HG03139 (cell line): Measurements from ENCODE around the gene OTOA.
"Not testable (repeated sequence)": the region's sequence is repeated elsewhere in the genome, so short reads cannot be mapped to it uniquely, and the experiment has no call there.

ENCODE experiments used
- ATAC-seq: cut with Tn5 transposase; IDR thresholded peaks from one replicate; pipeline ENCODE4 v1.9.1; 2021; ENCODE audit not compliant: unreplicated experiment

OTOA gene

GRCh38 chr16:21639493-21639892, 24.3 kb upstream of the OTOA start:
- no peak for ATAC-seq

DNA sequence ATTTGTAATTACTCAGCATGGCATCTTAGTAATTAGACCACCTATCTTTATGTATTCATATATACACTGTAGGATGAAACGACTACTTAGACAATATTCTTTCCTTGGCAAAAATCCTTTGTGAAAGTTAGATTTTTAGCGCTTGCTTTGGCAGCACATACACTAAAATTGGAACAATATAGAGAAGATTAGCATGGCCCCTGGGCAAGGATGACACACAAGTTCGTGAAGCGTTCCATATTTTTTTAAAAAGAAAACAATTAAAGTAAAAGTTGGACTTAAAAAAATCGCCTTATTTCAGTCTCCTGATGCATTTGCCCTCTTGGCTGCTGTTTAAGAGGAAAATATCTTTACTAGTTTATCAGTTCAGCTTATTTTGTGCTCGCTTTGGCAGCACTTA, 21.9 kb upstream of the OTOA start:
- ATAC-seq: no peak

DNA sequence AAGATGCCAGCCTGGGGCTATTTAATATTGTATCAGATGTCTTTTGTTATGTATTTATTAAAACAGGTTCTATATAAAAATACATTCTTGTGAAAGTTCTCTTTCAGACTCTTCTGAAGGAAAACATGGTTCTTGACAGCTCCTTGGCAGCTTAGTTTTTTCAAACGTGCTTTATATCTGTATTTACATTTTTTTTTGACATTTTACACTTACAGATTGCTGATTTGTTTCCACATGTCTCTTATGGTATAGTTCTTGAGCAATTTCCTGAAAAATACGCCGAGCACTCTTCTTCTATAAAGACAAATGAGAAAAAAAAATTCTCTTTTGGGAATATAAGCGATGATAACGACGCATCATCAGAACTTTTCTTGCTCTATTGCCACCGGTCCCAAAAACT, 20.9 kb upstream of the OTOA start:
- no peak for ATAC-seq

- no peak for ATAC-seq
These were observed 20.0 kb upstream of the OTOA start for GRCh38 chr16:21643785-21644184.

DNA sequence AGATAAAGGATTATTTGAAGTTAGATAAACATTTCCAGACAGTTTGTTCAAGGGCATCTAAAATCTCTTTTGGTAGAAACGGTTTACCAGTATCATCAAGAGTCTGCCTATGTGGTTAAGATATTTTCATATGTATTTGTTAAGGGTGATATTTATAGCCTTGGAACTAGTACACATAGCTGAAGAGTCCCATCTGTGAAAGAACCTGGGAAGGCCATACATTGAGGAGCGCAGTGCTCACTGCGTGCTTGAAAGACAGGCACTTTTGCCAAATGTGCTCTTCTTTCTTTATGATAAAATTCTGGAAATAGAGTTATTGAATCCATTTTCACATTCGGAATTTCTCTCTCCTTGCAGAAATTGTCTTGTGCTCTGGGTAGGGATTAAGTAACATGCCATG, 19.1 kb upstream of the OTOA start:
- no peak for ATAC-seq

DNA sequence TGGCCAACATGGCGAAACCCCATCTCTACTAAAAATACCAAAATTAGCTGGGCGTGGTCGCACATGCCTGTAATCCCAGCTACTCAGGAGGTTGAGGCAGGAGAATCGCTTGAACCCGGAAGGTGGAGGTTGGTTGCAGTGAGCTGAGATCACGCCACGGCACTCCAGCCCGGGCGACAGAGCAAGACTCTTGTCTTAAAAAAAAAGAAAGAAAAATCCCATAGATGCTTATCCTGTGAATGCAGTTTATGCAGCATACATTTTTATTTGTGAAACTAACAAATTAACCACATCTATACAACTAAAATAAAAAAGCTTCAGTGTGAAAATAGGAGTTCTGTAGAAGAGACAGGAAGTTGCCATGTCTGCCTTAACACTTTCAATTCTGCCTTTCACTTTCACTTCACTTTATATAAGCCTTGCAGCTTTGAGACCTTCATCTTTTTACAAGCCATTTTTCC, 18.5 kb upstream of the OTOA start:
- no peak for ATAC-seq

DNA sequence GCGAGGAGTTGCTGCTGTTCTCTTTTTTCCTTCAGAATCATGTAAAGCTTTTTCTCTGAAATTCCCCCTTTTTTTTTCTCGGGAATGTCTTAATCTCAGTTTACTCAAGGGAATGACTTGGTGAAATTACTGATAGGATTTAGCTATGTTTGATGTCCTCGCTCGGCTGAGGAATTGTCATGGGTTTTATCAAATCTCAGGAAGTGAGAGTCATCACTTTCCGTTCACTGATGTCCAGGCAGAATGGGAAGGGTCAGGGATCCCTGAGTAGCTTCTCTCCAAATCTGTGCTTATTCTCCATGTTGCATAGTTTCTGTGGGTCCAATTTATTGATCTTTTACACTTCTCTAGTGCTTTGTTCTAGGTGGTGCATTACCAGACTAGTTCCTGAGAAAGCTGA, 17.7 kb upstream of the OTOA start:
- ATAC-seq: no peak

- peak; percentile 85 for ATAC-seq
These were observed 16.8 kb upstream of the OTOA start for GRCh38 chr16:21646721-21647561.

DNA sequence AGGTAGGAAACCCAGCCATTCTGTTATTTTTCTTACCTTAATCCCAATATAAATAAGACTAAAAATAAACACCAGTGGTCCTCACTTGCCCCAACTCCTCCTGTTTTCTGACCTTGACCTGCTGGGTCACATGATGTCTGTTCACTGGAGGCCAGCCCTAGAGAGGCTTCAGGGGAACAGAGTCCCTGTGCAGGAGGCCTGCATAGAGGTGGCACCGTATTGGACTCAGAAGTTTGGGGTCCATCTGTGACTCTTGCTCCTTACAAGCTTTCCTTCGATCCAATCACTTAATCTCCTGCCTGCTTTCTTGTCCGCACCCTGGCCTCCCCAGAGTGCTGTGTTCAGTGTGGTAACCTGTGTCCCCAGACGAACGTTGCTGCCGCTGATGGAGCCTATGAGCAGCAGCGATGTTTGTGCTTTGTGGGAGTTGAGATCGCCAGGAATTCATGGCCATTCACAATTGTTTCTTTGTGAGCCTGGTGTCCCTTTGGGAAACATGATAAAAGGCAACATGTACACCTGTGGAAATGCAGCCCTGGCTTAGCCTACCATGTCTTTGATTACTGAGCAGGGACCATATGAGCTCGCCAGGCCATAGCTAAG, 16.1 kb upstream of the OTOA start:
- no peak for ATAC-seq

DNA sequence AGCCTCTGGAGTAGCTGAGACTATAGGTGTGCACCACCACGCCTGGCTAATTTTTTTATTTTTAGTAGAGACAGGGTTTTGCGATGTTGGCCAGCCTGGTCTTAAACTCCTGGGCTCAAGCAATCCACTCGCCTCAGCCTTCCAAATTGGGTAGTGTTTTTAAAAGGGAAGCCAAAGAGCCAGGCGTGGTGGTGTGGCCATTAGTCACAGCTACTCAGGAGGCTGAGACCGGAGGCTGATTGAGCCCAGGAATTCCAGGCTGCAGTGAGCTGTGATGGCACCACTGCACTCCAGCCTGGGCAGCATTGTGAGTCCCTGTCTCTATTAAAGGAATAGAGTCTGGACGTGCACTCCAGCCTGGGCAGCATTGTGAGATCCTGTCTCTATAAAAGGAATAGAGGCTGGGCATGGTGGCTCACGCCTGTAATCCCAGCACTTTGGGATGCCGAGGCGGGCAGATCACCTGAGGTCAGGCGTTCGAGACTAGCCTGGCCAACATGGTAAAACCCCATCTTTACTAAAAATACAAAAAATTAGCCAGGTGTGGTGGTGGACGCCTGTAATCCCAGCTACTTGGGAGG, 13.9 kb upstream of the OTOA start:
- not testable (repeated sequence) for ATAC-seq

GRCh38 chr16:21650521-21650920, 13.2 kb upstream of the OTOA start:
- ATAC-seq: no peak

DNA sequence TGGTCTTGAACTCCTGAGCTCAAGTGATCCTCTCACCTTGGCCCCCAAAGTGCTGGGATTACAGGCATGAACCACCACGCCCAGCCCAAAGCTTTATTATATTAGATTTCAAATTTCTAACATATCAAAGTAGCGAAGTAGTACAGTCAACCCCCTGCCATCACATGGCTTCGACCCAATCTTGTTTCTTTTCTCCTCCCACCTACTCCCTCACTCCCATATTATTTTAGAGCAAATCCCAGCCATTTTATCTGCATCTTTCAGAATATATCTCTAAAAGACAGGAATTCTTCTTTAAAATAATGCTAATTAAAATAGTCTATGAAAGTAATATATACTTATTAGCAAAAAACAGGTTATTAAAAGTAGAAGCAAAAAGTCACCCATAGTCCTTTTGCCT, 12.3 kb upstream of the OTOA start:
- ATAC-seq: no peak

DNA sequence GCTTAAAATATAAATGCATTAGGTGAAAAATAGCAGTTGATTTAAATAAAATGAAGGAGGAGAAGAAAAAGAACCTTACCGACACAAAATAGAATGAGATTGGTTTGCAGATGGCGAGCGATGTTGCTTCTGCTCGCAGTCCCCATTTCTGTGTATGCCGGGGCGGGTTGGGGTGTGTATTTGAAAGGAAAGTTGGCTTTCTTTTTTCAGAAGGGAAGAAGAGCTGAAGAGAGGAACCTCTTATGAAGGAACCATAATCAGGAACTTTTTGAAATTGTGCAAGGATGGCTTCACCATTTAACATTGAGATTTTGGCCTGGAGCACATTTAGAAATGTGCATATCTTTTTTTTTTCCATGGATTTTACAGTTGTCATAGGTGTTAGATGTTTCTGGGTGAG, 11.3 kb upstream of the OTOA start, which contains the start of gene IGSF6:
TSS of gene IGSF6 (minus strand) at position 156 of the 400 bp plus-strand sequence. CDS start at position 146, 10 bp downstream.
- no peak for ATAC-seq

DNA sequence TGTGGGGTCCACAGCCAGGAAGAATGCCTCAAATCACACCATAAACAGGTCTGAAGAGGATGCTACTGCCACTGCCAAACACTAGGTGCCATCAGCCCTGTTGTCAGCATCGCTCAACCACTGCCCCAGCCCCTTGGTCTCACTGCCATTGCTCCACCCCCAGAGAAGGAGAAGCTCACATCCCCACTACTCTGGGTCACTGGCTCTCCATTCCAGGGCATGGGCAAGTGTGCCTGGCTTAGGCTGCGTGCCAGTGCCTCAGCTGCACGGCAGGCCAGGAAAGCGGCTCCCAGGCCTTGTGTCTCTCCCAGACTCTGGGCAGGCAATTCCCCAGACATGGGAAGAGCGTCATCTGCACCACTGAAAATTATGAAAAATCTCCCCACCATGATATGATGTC, 10.2 kb upstream of the OTOA start:
- no peak for ATAC-seq

DNA sequence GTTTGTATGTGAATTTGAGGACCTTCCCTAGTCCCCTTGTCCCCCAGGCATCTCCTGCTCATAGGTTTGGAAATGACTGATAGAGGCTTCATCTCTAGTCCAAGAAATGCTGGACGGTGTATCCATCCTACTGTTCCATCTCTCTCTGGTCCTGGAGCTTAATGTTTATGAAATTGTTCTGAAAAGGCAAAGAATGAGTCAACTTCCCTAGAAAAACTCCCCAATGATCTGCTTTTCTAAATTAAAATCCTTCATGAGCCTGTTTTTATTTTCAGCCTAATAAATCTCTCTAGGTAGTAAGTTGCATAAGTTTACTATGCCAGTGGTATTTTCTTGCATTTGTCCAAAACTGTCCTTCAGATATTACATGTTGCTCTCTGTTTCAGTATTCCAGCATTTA, 9.3 kb upstream of the OTOA start:
- ATAC-seq: no peak

DNA sequence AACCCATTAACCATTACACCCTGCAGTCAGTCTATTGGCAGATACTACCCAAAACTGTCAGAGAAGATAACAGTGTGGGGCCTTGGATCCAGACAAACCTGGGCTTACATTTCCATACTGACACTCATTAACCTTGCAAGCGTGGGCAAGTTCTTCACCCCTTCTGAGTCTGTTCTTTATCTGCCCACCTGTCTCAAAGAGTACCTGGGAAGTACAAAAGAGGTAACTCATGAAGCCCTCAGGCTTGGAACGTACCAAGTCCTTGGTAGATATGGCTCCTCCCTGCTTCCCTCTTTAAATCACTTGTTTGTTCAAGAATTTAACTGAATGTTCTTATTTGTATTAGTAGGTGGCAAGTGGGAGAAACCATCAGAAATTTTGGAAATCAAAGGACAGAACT, 8.9 kb upstream of the OTOA start:
- no peak for ATAC-seq

DNA sequence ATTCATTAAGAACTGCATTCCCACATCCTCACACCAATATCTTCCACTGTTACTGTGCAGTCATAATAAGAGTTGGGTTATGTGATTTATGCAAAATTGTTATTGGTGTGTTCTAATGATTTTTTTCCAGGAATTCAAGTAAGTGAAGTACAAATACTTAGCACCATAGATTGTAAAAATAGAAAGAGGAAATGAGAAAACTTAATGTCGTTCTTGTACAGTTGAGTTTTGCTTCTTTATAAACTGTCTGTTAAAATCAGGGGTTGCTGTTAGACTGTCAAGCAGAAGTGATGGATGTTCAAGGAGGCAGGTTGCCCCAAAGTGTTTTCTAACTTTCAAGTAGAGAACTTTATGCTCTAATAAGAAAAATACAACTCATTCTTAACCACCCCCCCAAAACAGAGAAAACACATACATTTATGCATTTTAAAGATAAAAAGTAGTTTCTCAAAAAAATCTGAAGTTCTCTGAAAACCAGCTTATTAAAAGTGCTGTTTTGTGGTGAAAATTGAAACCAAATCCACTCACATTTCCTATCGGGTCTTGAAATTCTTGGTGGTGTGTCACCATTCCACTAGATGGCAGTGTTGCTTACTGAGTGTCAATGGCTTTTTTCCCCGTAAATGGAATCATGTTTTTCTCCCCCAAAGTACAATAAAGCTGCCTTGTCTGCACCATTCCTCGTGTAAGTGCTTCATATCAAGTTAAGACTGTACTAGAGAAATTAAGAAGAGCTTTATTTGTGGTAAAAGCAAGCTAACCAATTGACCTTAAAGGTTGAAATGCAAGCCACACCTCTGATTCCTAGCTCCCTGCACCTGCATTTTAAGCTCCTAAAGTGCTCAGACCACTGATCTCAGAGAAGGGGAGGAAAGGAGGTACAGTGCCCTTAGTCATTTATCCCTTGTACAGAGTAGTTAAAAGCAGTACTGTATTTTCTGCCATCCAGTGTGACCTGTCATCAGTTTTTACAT, 6.7 kb upstream of the OTOA start:
- no peak for ATAC-seq

DNA sequence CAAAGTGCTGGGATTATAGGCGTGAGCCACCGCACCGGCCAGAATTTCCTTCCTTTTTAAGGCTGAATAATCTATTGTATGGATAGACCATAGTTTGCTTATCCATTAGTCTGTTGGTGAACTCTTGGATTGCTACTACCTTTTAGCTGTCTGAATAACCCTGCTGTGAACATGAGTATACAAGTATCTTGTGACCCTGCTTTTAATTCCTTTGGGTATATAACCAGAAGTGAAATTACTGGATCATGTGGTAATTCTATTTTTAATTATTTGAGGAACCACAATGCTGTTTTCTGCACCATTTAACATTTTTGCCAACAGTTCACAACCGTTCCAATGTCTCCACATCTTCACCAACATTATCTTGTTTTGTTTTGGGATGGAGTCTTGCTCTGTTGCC, 4.6 kb upstream of the OTOA start:
- no peak for ATAC-seq

DNA sequence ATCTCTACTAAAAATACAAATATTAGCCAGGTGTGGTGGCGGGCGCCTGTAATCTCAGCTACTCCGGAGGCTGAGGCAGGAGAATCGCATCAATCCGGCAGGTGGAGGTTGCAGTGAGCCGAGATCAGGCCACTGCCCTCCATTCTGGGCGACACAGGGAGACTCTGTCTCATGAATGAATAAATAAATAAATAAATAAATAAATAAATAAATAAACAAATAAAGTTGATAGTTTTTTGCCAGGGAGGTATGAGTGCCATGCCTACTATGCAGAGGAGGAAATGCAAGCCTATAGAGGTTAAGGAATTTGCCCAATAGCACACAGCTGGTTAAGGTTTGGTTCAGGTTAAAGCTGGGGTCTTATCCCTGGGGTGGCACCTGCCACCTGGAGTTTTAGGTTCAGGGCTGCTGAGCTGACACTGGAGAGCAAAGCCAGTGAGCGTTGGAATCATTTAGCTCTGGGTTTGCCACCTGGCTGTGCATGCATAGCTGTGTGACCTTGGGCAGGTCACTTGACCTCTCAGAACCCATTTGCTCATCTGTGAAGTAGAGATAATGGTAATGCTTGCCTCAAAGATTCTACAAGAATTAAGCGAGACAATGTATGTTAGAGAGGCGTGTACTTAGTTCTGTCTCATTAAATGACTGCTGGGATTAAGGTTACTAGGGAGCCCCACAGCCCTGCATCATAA, 1.2 kb downstream of the OTOA start:
- ATAC-seq: no peak

GRCh38 chr16:21666772-21667171, 3.0 kb downstream of the OTOA start:
- ATAC-seq: no peak
